ENCODE data around the gene CTNNA1. TPM values are rescaled to one million over a fixed set of nuclear protein-coding genes. Genes with fewer than 3 reads are reported as not detected.

CTNNA1 gene
- polyA plus RNA-seq, 1 donor (not counting 4 experiments of a cell fraction or from before 2014, with no cell fraction given) = 119 TPM

DNA sequence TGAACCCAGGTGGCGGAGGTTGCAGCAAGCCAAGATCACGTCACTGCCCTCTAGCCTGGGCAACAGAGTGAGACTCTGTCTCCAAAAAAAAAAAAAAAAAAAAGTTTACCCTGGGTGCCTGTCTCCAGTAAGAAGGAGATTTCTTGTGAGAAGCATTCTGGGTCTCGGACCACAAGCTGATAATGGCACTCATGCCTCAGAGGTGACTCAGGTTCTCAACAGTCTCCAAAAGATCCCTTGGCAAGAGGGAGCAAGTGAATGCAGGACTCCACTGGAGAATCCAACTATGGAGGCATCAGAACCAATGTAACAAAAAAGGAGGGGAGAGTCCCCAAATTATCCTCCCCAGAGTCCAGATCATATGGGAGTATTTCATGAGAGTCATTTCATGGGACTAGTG lies 227.9 kb downstream of the CTNNA1 start:
- Histone ChIP-seq H4K20me1 (ENCODE audit: control insufficient read depth, extremely low read depth, insufficient read depth, low read length) (no peaks in the 10 kb centered on the region), H3K27ac (ENCODE audit: control insufficient read depth, insufficient read depth, low read length) (no peak overlapping the region), H3K4me2 (ENCODE audit: control insufficient read depth, extremely low read depth, insufficient read depth, low read depth, low read length) (no peak overlapping the region), H3K36me3 (ENCODE audit: control insufficient read depth in 2 of 2, extremely low read depth in 1 of 2, insufficient read depth in 2 of 2, low read length in 2 of 2) (peaks cover 0 to 1% of the 10 kb centered on the region in 2 experiments), H2AFZ (ENCODE audit: control insufficient read depth, low read length) (no peak overlapping the region), H3K4me3 (ENCODE audit: control insufficient read depth in 2 of 3, extremely low read depth in 1 of 3, insufficient read depth in 2 of 3, low read depth in 1 of 3, low read length in 3 of 3) (no peak overlapping the region), H3K9me1 (ENCODE audit: control insufficient read depth, extremely low read depth, insufficient read depth, low read length) (no peaks in the 10 kb centered on the region), H3K9ac (ENCODE audit: control insufficient read depth, extremely low read depth, insufficient read depth, low read length) (no peak overlapping the region), H3K9me3 (ENCODE audit: control insufficient read depth, low read depth, low read length) (no peaks in the 10 kb centered on the region), H3K79me2 (ENCODE audit: control insufficient read depth, insufficient read depth, low read length) (no peaks in the 10 kb centered on the region), H3K27me3 (ENCODE audit: control insufficient read depth, extremely low read depth, insufficient read depth, low read length) (no peaks in the 10 kb centered on the region), H3K4me1 (ENCODE audit: control insufficient read depth, extremely low read depth, insufficient read depth, low read length) (peaks cover 18% of the 10 kb centered on the region)
- DNase-seq (ENCODE audit: low read depth, low spot score) (no peak), FAIRE-seq (no peak)
- dilution Hi-C loops (cut with MboI; ENCODE audit: extremely low pct_ligation_motif_present, low sequenced_read_pairs) = no loop called here
- TF ChIP-seq, protein P1, sequence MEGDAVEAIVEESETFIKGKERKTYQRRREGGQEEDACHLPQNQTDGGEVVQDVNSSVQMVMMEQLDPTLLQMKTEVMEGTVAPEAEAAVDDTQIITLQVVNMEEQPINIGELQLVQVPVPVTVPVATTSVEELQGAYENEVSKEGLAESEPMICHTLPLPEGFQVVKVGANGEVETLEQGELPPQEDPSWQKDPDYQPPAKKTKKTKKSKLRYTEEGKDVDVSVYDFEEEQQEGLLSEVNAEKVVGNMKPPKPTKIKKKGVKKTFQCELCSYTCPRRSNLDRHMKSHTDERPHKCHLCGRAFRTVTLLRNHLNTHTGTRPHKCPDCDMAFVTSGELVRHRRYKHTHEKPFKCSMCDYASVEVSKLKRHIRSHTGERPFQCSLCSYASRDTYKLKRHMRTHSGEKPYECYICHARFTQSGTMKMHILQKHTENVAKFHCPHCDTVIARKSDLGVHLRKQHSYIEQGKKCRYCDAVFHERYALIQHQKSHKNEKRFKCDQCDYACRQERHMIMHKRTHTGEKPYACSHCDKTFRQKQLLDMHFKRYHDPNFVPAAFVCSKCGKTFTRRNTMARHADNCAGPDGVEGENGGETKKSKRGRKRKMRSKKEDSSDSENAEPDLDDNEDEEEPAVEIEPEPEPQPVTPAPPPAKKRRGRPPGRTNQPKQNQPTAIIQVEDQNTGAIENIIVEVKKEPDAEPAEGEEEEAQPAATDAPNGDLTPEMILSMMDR (optimal IDR thresholded peaks at IDR 0.05 in 1 of 3, IDR thresholded peaks at IDR 0.05 in 1 of 3, conservative IDR thresholded peaks at IDR 0.05 in 1 of 3; ENCODE audit: extremely low read depth in 1 of 3, insufficient read depth in 2 of 3, low read length in 3 of 3) = no peak
- no peak for TF ChIP-seq EZH2 (IDR thresholded peaks at IDR 0.05; ENCODE audit: low read length)

DNA sequence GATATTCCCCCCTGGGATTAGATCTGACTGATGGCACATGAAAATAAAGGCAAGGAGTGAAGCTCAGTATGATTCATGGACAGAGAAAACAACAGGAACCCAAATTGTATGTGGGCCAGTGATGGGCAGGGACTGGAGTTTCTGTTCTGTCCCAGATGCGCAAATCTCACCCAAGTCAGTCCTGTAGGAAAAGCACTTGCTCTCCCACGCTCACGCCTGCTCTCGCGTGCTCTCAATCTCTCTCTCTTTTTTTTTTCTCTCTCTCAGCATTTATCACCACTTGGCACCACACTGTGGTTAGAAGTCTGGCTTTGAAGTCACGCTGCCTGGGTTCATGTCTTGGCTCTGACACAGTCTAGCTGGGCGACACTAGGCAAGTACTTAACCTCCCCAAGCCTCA lies 228.4 kb downstream of the CTNNA1 start:
- no peak overlapping the region for H3K4me2 ChIP-seq (ENCODE audit: control insufficient read depth, extremely low read depth, insufficient read depth, low read depth, low read length)
- no peak for FAIRE-seq

More for the DNA sequence above, 228.4 kb downstream of the CTNNA1 start:
- Histone ChIP-seq H3K27me3 (ENCODE audit: control insufficient read depth, extremely low read depth, insufficient read depth, low read length) (no peaks in the 10 kb centered on the region), H3K27ac (ENCODE audit: control insufficient read depth, insufficient read depth, low read length) (no peak overlapping the region), H3K9me1 (ENCODE audit: control insufficient read depth, extremely low read depth, insufficient read depth, low read length) (no peaks in the 10 kb centered on the region), H3K9ac (ENCODE audit: control insufficient read depth, extremely low read depth, insufficient read depth, low read length) (no peak overlapping the region), H3K4me1 (ENCODE audit: control insufficient read depth, extremely low read depth, insufficient read depth, low read length) (peaks cover 18% of the 10 kb centered on the region), H3K4me3 (ENCODE audit: control insufficient read depth in 2 of 3, extremely low read depth in 1 of 3, insufficient read depth in 2 of 3, low read depth in 1 of 3, low read length in 3 of 3) (no peak overlapping the region), H3K9me3 (ENCODE audit: control insufficient read depth, low read depth, low read length) (no peaks in the 10 kb centered on the region), H3K36me3 (ENCODE audit: control insufficient read depth in 2 of 2, extremely low read depth in 1 of 2, insufficient read depth in 2 of 2, low read length in 2 of 2) (peaks cover 0 to 1% of the 10 kb centered on the region in 2 experiments), H3K79me2 (ENCODE audit: control insufficient read depth, insufficient read depth, low read length) (no peaks in the 10 kb centered on the region), H2AFZ (ENCODE audit: control insufficient read depth, low read length) (no peak overlapping the region), H4K20me1 (ENCODE audit: control insufficient read depth, extremely low read depth, insufficient read depth, low read length) (no peaks in the 10 kb centered on the region)
- no peak for TF ChIP-seq EZH2 (IDR thresholded peaks at IDR 0.05; ENCODE audit: low read length)
- TF ChIP-seq, protein P1 (optimal IDR thresholded peaks at IDR 0.05 in 1 of 3, IDR thresholded peaks at IDR 0.05 in 1 of 3, conservative IDR thresholded peaks at IDR 0.05 in 1 of 3; ENCODE audit: extremely low read depth in 1 of 3, insufficient read depth in 2 of 3, low read length in 3 of 3) = no peak
- DNase-seq (ENCODE audit: low read depth, low spot score) = no peak
- dilution Hi-C loops (cut with MboI; ENCODE audit: extremely low pct_ligation_motif_present, low sequenced_read_pairs) = no loop called here

Measured in keratinocyte (primary cell).